Activated naive CD8-positive, alpha-beta T cell treated with anti-CD3 and anti-CD28 coated beads, Interleukin-2, amount 50 U/mL, for 24 hours (primary cell): ENCODE results near the gene LRP11.
"Not testable (repeated sequence)": the region's sequence is repeated elsewhere in the genome, so short reads cannot be mapped to it uniquely, and the experiment has no call there.

Experiments
- ATAC-seq: fragments of 150-1000 bp; cut with Tn5 transposase; one replicate; pipeline ENCODE4 v1.10.0; 2021
- DNase-seq: peaks from one replicate; pipeline ENCODE4 v3.0.0; 2021
- H3K27ac Mint-ChIP-seq: one replicate; pipeline ENCODE4 v1.8.0; 2021; ENCODE audit warnings: mild to moderate bottlenecking, mixed read lengths
- H3K27me3 Mint-ChIP-seq: one replicate; pipeline ENCODE4 v1.8.0; 2021; ENCODE audit warnings: mixed read lengths
- H3K36me3 Mint-ChIP-seq: one replicate; pipeline ENCODE4 v1.8.0; 2021; ENCODE audit warnings: low read depth, mixed read lengths
- H3K4me1 Mint-ChIP-seq: one replicate; pipeline ENCODE4 v1.8.0; 2021; ENCODE audit warnings: mixed read lengths
- H3K4me3 Mint-ChIP-seq: one replicate; pipeline ENCODE4 v1.8.0; 2021; ENCODE audit warnings: mild to moderate bottlenecking, moderate library complexity, mixed read lengths
- H3K9me3 Mint-ChIP-seq: one replicate; pipeline ENCODE4 v1.8.0; 2021; ENCODE audit warnings: mixed read lengths

The LRP11 gene

GRCh38 chr6:149854532-149854931, 9.6 kb downstream of the LRP11 start:
- Mint-ChIP-seq H3K27ac (no peak overlapping the region), H3K4me1 (peaks cover 14% of the 10 kb centered on the region), H3K36me3 (no peaks in the 10 kb centered on the region), H3K9me3 (no peaks in the 10 kb centered on the region), H3K4me3 (no peak overlapping the region), H3K27me3 (peaks cover 2% of the 10 kb centered on the region)
- DNase-seq (no peak), ATAC-seq (no peak)

DNA sequence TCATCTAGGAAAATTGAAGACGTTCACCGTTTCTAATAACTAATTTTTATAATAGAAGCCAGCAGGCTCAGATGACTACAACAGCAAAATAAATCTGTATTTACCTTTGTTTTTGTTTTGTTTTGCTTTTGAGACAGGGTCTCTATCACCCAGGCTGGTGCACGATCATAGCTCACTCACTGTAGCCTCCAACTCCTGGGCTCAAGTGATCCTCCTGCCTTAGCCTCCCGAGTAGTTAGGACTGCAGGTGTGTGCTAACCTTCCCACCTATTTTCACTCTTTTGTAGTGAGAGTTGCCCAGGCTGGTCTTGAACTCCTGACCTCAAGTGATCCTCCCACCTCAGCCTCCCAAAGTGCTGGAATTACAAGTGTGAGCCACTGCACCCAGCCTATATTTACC, 10.1 kb downstream of the LRP11 start:
- not testable (repeated sequence) for DNase-seq, H3K27me3 Mint-ChIP-seq, ATAC-seq, H3K36me3 Mint-ChIP-seq, H3K9me3 Mint-ChIP-seq, H3K4me3 Mint-ChIP-seq, H3K27ac Mint-ChIP-seq
- H3K4me1 Mint-ChIP-seq, result peaks cover 14% of the 10 kb centered on the region

DNA sequence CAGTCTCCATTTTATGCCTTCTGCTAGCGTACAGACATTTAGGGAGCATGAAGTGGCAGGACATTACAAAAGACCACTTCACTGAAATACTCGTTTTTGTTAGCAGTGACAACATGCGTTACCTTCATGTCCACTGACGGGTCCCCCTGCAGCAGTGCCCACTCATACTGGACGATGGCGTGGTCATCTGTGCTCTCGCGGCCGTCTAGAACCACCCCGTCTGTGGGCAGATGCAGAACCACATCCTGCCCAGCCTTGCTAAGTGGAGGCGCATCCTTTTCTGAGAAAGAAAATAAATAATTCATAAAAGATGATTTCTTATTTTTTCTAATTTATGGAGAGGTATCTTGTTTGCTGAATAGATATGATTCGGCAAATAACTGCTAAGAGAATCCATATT, 11.3 kb downstream of the LRP11 start:
- no peak for ATAC-seq
- peaks cover 14% of the 10 kb centered on the region for H3K4me1 Mint-ChIP-seq
- no peak overlapping the region for H3K27ac Mint-ChIP-seq
- H3K27me3 Mint-ChIP-seq, result peaks cover 6% of the 10 kb centered on the region
- DNase-seq, result no peak
- H3K4me3 Mint-ChIP-seq, result no peak overlapping the region
- H3K9me3 Mint-ChIP-seq, result no peaks in the 10 kb centered on the region
- H3K36me3 Mint-ChIP-seq, result no peaks in the 10 kb centered on the region

DNA sequence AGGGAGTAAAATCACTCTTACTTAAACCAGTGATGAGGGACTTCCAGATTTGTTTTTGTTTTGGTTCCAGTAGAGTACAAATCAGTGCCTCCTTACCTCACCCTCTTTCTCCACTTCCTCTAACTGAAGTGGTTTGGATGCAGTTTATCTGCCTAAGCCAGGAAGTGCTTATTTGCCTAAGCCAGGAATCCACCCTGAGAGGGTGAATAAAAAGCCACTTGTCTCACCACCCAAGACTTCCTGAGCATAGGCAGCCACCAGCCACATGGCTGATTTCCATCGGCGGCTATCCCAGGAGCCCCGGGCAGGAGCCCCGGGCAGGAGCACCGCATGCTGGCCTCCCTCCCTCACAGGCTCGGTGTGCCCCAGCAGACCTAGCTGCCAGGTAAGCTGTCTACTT, 12.0 kb downstream of the LRP11 start:
- H3K36me3 Mint-ChIP-seq, result no peaks in the 10 kb centered on the region
- no peak overlapping the region for H3K27ac Mint-ChIP-seq
- H3K9me3 Mint-ChIP-seq, result no peaks in the 10 kb centered on the region
- ATAC-seq (no peak), DNase-seq (no peak)
- H3K27me3 Mint-ChIP-seq, result peaks cover 6% of the 10 kb centered on the region
- no peak overlapping the region for H3K4me3 Mint-ChIP-seq
- peaks cover 14% of the 10 kb centered on the region for H3K4me1 Mint-ChIP-seq

DNA sequence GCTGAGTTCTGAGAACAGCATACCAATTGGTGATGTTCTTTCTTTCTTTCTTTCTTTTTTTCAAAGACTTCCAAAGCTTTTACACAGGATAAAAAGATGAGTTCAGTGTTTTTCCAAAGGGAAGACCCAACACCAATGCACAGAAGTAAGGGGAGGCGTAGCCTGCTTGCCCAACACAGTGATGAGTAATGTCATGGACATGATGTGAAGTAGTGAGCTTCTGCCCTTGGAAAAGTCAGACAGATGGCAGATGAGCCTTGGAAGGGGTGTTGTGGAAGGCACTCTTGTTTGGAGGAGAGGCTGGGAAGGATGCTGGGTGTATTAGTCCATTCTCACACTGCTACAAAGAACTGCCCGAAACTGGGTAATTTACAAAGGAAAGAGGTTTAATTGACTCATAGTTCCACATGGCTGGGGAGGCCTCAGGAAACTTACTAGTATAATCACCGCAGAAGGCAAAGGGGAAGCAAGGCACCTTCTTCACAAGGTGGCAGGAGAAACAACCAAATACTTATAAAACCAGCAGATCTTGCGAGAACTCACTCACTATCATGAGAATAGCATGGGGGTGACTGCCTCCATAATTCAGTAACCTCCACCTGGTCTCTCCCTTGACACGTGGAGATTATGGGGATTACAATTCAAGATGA, 12.6 kb downstream of the LRP11 start:
- Mint-ChIP-seq H3K36me3 (no peaks in the 10 kb centered on the region), H3K4me3 (no peak overlapping the region), H3K9me3 (no peaks in the 10 kb centered on the region), H3K4me1 (peaks cover 14% of the 10 kb centered on the region), H3K27me3 (peaks cover 4% of the 10 kb centered on the region), H3K27ac (no peak overlapping the region)
- DNase-seq (no peak), ATAC-seq (no peak)

DNA sequence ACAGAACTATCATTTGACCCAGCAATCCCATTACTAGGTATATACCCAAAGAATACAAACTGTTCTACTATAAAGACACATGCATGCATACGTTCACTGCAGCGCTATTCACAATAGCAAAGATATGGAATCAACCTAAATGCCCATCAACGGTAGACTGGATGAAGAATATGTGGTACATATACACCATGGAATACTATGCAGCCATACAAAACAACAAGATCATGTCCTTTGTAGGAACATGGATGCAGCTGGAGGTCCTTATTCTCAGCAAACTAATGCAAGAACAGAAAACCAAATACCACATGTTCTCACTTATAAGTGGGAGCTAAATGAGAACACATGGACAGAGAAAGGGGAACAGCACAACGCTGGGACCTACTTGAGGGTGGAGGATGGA, 15.8 kb downstream of the LRP11 start:
- Mint-ChIP-seq H3K27ac (peak overlapping the region; percentile 13), H3K4me1 (peaks cover 14% of the 10 kb centered on the region)
- not testable (repeated sequence) for H3K36me3 Mint-ChIP-seq, DNase-seq, H3K9me3 Mint-ChIP-seq, H3K27me3 Mint-ChIP-seq, ATAC-seq, H3K4me3 Mint-ChIP-seq

- Mint-ChIP-seq H3K4me1 (peaks cover 14% of the 10 kb centered on the region), H3K4me3 (no peak overlapping the region), H3K9me3 (no peaks in the 10 kb centered on the region), H3K27me3 (peaks cover 9% of the 10 kb centered on the region), H3K27ac (no peak overlapping the region), H3K36me3 (no peaks in the 10 kb centered on the region)
- ATAC-seq, result no peak
- no peak for DNase-seq
Observed at GRCh38 chr6:149847939-149848267, 16.3 kb downstream of the LRP11 start.

- peaks cover 9% of the 10 kb centered on the region for H3K27me3 Mint-ChIP-seq
- no peaks in the 10 kb centered on the region for H3K36me3 Mint-ChIP-seq
- DNase-seq (no peak), ATAC-seq (no peak)
- H3K4me3 Mint-ChIP-seq, result no peak overlapping the region
- no peak overlapping the region for H3K27ac Mint-ChIP-seq
- H3K4me1 Mint-ChIP-seq, result peaks cover under 1% of the 10 kb centered on the region
- no peaks in the 10 kb centered on the region for H3K9me3 Mint-ChIP-seq
Observed at GRCh38 chr6:149846321-149846720, 17.8 kb downstream of the LRP11 start.

- ATAC-seq (no peak), DNase-seq (no peak)
- Mint-ChIP-seq H3K4me1 (no peaks in the 10 kb centered on the region), H3K36me3 (no peaks in the 10 kb centered on the region), H3K4me3 (no peak overlapping the region), H3K9me3 (no peaks in the 10 kb centered on the region), H3K27ac (no peak overlapping the region), H3K27me3 (peaks cover 9% of the 10 kb centered on the region)
Observed at GRCh38 chr6:149845549-149845948, 18.6 kb downstream of the LRP11 start.

DNA sequence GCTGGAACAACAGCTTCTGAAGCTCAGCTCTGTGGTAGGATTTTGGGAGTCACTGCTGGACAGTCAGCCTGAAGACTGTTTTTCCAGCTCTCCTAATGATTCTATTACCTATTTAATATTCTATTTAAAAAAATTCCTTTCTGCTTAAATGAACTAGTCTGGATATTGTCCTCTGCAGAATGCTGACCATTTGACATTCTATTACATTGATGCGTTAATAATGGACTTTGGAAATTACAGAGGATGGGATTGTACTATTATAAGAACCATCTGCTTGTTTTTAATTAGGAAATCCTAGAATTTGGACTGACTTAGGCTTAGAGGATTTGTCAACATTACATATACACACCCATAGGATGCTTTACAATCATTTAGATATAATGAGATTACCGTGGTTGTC, 19.7 kb downstream of the LRP11 start:
- no peak overlapping the region for H3K4me3 Mint-ChIP-seq
- H3K36me3 Mint-ChIP-seq, result no peaks in the 10 kb centered on the region
- peaks cover 9% of the 10 kb centered on the region for H3K27me3 Mint-ChIP-seq
- no peak for ATAC-seq
- DNase-seq, result no peak
- H3K27ac Mint-ChIP-seq, result no peak overlapping the region
- H3K4me1 Mint-ChIP-seq, result no peaks in the 10 kb centered on the region
- no peaks in the 10 kb centered on the region for H3K9me3 Mint-ChIP-seq

GRCh38 chr6:149844036-149844435, 20.1 kb downstream of the LRP11 start:
- H3K27ac Mint-ChIP-seq, H3K4me3 Mint-ChIP-seq, H3K9me3 Mint-ChIP-seq, H3K4me1 Mint-ChIP-seq, H3K27me3 Mint-ChIP-seq, DNase-seq, ATAC-seq, H3K36me3 Mint-ChIP-seq: not testable (repeated sequence)

DNA sequence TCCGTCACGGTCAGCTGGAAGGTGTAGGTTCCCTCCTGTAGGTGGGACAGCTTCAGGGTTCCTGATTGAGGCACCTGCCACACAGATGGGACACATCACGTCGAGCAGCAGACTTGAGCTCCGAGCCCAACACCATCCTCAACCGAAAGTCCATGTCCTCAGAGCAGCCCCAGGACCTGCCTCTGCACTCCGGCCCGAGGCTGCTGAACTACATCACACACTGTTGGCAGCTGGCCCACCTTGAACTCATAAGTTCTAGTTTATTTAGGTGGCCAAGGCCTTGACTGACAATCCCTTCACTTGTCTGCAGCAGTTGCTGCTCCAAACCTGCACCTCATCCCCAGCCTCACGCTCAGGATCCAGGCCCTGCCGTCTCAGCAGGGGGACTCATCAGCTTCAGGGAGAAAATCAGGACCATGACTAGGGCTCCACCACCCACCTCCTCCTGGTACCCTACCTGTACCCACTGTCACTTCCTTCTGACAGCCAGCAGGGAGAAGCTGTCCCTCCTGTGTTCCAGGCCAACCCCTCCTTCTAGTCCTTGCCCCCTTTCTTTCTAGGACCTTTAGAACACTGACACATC, 21.0 kb downstream of the LRP11 start:
- no peak for DNase-seq
- Mint-ChIP-seq H3K9me3 (no peaks in the 10 kb centered on the region), H3K27ac (no peak overlapping the region), H3K27me3 (peaks cover 5% of the 10 kb centered on the region), H3K36me3 (no peaks in the 10 kb centered on the region), H3K4me3 (no peak overlapping the region), H3K4me1 (no peaks in the 10 kb centered on the region)
- ATAC-seq, result no peak

GRCh38 chr6:149842331-149842730, 21.8 kb downstream of the LRP11 start:
- no peak overlapping the region for H3K4me3 Mint-ChIP-seq
- no peaks in the 10 kb centered on the region for H3K9me3 Mint-ChIP-seq
- no peak for ATAC-seq
- H3K36me3 Mint-ChIP-seq, result no peaks in the 10 kb centered on the region
- DNase-seq, result no peak
- H3K4me1 Mint-ChIP-seq, result no peaks in the 10 kb centered on the region
- no peak overlapping the region for H3K27ac Mint-ChIP-seq
- H3K27me3 Mint-ChIP-seq, result peaks cover 5% of the 10 kb centered on the region

GRCh38 chr6:149840345-149841075, 23.6 kb downstream of the LRP11 start:
- peaks cover 2% of the 10 kb centered on the region for H3K27me3 Mint-ChIP-seq
- no peak overlapping the region for H3K4me3 Mint-ChIP-seq
- H3K27ac Mint-ChIP-seq, result no peak overlapping the region
- H3K4me1 Mint-ChIP-seq, result no peaks in the 10 kb centered on the region
- H3K9me3 Mint-ChIP-seq, result no peaks in the 10 kb centered on the region
- peak; percentile 87 for ATAC-seq
- DNase-seq, result peak; percentile 59
- H3K36me3 Mint-ChIP-seq, result no peaks in the 10 kb centered on the region
